Measurements from ENCODE around the gene PRKG1. TPM values are rescaled to one million over a fixed set of nuclear protein-coding genes. Genes with fewer than 3 reads are reported as not detected.
A peak's percentile ranks its signal among the peaks of the same experiment; 100 is the strongest.

The PRKG1 gene
- total RNA-seq, 2 donors from 2014 or later = 145 to 381 TPM

DNA sequence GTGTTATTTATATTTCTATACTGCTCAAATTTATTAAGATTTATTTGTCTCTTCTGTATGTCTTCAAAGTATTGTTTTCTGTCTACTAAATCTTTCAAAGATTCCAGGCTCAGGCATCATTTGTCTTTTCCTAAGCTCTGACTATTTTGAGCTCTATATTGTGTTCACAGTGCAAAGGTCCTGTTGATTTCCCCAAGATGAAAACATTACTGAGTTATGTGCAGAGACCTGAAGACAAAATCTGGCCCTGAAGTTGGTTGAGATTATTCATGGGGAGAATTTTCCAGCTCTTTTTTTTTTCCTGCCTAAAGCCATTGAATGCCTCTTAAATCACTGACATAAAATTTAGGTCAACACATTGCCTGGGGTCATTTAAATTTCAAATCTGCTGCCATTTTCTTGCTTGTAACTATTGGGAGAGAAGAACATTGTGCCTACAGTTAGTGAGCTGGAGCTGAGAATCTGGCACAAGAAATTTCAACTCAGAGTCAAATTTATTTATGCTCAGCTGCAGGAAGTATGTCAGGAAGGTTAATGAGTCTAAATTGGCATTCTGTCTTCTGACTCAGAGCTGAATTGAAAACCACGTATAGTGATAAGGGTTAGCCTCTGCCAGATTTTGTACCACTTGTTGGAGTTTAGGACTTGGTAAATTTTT is 593.5 kb downstream of the PRKG1 start:
- H3K27me3 ChIP-seq (replicated peaks; ENCODE audit: insufficient read depth) = no peaks in the 10 kb centered on the region
- DNase-seq (ENCODE audit: low spot score) (no peak), ATAC-seq (ENCODE audit: insufficient number of reproducible peaks, low FRiP score, low read depth) (no peak)
- H3K9me3 ChIP-seq = no peaks in the 10 kb centered on the region
- no peaks in the 10 kb centered on the region for H3K36me3 ChIP-seq
- peaks cover 16 to 23% of the 10 kb centered on the region in 2 donors for H3K4me1 ChIP-seq (ENCODE audit: control insufficient read depth in 1 of 2, low read depth in 2 of 2)
- H3K4me3 ChIP-seq = no peak overlapping the region
- peak overlapping the region; percentile 11 to 26 for H3K27ac ChIP-seq
- TF ChIP-seq, protein P1, sequence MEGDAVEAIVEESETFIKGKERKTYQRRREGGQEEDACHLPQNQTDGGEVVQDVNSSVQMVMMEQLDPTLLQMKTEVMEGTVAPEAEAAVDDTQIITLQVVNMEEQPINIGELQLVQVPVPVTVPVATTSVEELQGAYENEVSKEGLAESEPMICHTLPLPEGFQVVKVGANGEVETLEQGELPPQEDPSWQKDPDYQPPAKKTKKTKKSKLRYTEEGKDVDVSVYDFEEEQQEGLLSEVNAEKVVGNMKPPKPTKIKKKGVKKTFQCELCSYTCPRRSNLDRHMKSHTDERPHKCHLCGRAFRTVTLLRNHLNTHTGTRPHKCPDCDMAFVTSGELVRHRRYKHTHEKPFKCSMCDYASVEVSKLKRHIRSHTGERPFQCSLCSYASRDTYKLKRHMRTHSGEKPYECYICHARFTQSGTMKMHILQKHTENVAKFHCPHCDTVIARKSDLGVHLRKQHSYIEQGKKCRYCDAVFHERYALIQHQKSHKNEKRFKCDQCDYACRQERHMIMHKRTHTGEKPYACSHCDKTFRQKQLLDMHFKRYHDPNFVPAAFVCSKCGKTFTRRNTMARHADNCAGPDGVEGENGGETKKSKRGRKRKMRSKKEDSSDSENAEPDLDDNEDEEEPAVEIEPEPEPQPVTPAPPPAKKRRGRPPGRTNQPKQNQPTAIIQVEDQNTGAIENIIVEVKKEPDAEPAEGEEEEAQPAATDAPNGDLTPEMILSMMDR (IDR thresholded peaks at IDR 0.05) = no peak

DNA sequence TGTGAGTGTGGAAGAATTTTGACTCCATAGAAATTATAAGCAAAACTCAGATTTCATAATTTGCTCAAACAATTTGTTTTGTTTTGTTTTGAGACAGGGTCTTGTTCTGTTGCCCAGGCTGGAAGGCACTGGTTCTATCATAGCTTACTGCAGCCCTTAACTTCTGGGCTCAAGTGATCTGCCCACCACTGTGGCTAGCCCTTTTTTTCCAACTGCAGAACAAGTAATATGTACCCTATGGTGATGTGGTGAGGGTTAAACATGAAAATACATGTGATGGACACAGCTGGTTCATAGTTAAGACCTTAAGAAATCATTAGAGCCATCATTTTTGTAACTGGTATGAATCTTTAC is 594.0 kb downstream of the PRKG1 start:
- Histone ChIP-seq H3K27me3 (replicated peaks; ENCODE audit: insufficient read depth) (no peaks in the 10 kb centered on the region), H3K4me3 (no peak overlapping the region), H3K4me1 (ENCODE audit: control insufficient read depth in 1 of 2, low read depth in 2 of 2) (peaks cover 16 to 23% of the 10 kb centered on the region in 2 donors), H3K9me3 (no peaks in the 10 kb centered on the region), H3K36me3 (no peaks in the 10 kb centered on the region), H3K27ac (peak overlapping the region; percentile 11 to 26)
- DNase-seq (ENCODE audit: low spot score) (no peak), ATAC-seq (ENCODE audit: insufficient number of reproducible peaks, low FRiP score, low read depth) (no peak)
- TF ChIP-seq, protein P1 (IDR thresholded peaks at IDR 0.05) = no peak

DNA sequence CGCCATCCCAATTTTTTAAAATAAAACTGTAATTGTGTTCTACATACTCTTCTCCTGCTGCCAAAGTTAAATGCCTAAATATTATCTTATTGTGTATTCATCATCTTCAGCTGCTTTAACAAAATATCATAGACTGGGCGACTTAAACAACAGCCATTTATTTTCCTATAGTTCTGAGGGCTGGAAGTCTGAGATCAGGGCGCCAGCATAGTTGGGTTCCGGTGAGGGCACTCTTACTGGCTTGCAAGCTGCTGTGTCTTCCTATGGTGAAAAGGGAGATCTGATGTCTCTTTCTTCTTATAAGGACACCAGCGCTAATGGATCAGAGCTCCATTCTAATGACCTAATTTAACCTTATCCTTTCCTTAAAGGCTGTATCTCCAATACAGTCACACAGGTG is 594.8 kb downstream of the PRKG1 start:
- Histone ChIP-seq H3K27me3 (replicated peaks; ENCODE audit: insufficient read depth) (no peaks in the 10 kb centered on the region), H3K27ac (no peak overlapping the region), H3K36me3 (no peaks in the 10 kb centered on the region), H3K4me3 (no peak overlapping the region), H3K4me1 (ENCODE audit: control insufficient read depth in 1 of 2, low read depth in 2 of 2) (peaks cover 16 to 23% of the 10 kb centered on the region in 2 donors), H3K9me3 (no peaks in the 10 kb centered on the region)
- TF ChIP-seq, protein P1 (IDR thresholded peaks at IDR 0.05) = no peak
- ATAC-seq (ENCODE audit: insufficient number of reproducible peaks, low FRiP score, low read depth) = no peak
- no peak for DNase-seq (ENCODE audit: low spot score)

DNA sequence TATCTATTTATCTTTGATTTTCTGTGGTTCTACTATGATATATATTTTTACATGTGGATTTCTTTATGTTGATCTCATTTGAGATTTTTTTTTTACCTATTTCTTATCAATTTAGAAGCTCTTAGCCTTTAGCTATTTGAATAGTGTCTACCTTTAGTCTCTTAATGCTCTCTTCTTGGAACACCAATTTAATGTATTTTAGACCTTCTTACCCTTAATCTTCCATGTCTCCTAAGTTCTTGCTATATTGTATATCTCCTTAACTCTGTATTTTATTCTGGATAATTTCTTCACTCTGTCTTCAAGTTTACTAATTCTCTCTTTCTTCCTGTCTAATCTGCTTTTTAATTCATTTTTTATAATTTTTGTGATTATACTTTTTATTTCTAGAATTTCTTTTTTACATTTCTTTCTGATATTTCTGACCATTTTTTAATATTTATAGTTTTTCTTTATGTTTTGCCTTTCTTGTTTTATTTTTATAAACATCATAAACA is 597.8 kb downstream of the PRKG1 start:
- Histone ChIP-seq H3K4me1 (ENCODE audit: control insufficient read depth in 1 of 2, low read depth in 2 of 2) (peaks cover 15 to 25% of the 10 kb centered on the region in 2 donors), H3K27ac (no peak overlapping the region), H3K36me3 (no peaks in the 10 kb centered on the region), H3K27me3 (replicated peaks; ENCODE audit: insufficient read depth) (no peaks in the 10 kb centered on the region), H3K4me3 (no peak overlapping the region), H3K9me3 (no peaks in the 10 kb centered on the region)
- no peak for DNase-seq (ENCODE audit: low spot score)
- TF ChIP-seq, protein P1 (IDR thresholded peaks at IDR 0.05) = no peak
- ATAC-seq (ENCODE audit: insufficient number of reproducible peaks, low FRiP score, low read depth) = no peak

DNA sequence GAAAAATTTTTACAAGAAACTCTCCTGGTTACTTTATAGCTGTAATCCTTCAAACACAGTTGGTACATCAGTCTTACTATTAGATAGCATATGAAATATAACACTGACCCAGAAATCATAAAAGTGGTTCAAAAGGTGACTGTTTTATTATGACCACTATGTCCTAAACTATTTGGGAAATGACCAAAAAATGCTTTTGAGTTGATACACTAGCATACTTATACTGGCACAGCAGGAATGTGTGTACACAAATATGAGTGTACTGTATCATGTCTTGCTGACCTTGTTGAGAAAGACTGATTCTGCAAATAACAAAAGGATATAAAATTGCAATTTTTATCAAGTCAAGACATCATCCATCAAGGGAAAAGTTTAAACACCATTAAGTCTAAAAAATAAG is 600.8 kb downstream of the PRKG1 start:
- Histone ChIP-seq H3K36me3 (no peaks in the 10 kb centered on the region), H3K4me3 (no peak overlapping the region), H3K27ac (no peak overlapping the region), H3K27me3 (replicated peaks; ENCODE audit: insufficient read depth) (no peaks in the 10 kb centered on the region), H3K9me3 (no peaks in the 10 kb centered on the region), H3K4me1 (ENCODE audit: control insufficient read depth in 1 of 2, low read depth in 2 of 2) (peaks cover 0 to 17% of the 10 kb centered on the region in 2 donors)
- DNase-seq (ENCODE audit: low spot score) (no peak), ATAC-seq (ENCODE audit: insufficient number of reproducible peaks, low FRiP score, low read depth) (no peak)
- TF ChIP-seq, protein P1 (IDR thresholded peaks at IDR 0.05) = no peak

Data from thoracic aorta (tissue), 2 donors.